ENCODE data around the gene KRTAP5-8.

GRCh38 chr11:71502871-71503435, 34.9 kb upstream of the KRTAP5-8 start:
- TF ChIP-seq POLR2A (IDR thresholded peaks at IDR 0.05) = no peak
- TF ChIP-seq CTCF (IDR thresholded peaks at IDR 0.05) = no peak
- no peak for TF ChIP-seq POLR2AphosphoS5 (IDR thresholded peaks at IDR 0.05)
- no peak for TF ChIP-seq EP300 (IDR thresholded peaks at IDR 0.05)
